ENCODE data around the gene LMOD3. TPM values are rescaled to one million over a fixed set of nuclear protein-coding genes. Genes with fewer than 3 reads are reported as not detected.

The LMOD3 gene
- total RNA-seq, 2 donors from 2014 or later = 0.33 TPM; not detected in 1

DNA sequence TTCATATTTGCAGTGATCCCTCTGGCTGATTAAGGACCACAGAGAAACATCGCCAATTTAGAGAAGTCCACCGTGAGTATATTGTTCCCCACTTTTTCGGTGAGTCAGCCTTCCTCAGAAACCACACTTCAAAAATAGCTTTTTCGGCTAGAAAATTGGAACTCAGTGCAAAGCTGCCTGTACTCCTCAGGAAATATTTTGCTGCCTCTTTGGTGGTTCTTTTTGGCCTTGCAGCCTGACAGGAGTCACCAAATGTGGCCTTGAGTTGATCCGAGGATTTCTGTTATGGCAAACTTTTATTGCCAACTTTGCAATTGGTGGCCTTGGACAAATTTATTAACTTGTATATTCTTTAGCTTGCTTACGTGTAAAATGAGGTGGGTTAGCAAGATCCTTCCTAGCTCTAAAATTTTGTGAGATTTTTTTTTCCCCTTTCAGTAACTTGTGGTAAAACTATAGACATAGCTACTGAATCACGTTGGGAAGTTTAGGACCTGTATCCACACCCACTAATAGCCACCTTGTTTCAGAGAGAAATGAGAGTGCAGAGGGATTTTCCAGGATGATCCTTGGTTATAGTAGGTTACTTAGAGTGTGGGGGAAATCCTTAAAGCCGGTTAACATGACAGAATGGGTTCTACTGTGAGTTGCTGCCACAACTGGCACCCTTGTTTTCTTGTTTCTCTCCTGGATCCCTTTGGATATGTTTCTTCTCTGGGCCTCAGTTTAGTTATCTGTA lies 27.8 kb downstream of the LMOD3 start:
- Histone ChIP-seq H3K27me3 (no peaks in the 10 kb centered on the region), H3K27ac (peak overlapping the region; percentile 47 to 76 (median 68)), H3K36me3 (replicated peaks in 1 of 2; ENCODE audit: insufficient read depth in 1 of 2, low read depth in 2 of 2) (no peaks in the 10 kb centered on the region), H3K9me3 (no peaks in the 10 kb centered on the region), H3K4me3 (no peak overlapping the region), H3K4me1 (peaks cover 76% of the 10 kb centered on the region)
- no peak for TF ChIP-seq POLR2A (IDR thresholded peaks at IDR 0.05)
- TF ChIP-seq, protein P1, sequence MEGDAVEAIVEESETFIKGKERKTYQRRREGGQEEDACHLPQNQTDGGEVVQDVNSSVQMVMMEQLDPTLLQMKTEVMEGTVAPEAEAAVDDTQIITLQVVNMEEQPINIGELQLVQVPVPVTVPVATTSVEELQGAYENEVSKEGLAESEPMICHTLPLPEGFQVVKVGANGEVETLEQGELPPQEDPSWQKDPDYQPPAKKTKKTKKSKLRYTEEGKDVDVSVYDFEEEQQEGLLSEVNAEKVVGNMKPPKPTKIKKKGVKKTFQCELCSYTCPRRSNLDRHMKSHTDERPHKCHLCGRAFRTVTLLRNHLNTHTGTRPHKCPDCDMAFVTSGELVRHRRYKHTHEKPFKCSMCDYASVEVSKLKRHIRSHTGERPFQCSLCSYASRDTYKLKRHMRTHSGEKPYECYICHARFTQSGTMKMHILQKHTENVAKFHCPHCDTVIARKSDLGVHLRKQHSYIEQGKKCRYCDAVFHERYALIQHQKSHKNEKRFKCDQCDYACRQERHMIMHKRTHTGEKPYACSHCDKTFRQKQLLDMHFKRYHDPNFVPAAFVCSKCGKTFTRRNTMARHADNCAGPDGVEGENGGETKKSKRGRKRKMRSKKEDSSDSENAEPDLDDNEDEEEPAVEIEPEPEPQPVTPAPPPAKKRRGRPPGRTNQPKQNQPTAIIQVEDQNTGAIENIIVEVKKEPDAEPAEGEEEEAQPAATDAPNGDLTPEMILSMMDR (IDR thresholded peaks at IDR 0.05) = no peak
- no peak for ATAC-seq
- 27 to 48% methylated on average over 8 of the region's 8 CpGs for WGBS, 2 donors
- DNase-seq = peak in 1 of 4 donors; percentile 30
- intact Hi-C loops (cut with DNase I) = no loop called here

DNA sequence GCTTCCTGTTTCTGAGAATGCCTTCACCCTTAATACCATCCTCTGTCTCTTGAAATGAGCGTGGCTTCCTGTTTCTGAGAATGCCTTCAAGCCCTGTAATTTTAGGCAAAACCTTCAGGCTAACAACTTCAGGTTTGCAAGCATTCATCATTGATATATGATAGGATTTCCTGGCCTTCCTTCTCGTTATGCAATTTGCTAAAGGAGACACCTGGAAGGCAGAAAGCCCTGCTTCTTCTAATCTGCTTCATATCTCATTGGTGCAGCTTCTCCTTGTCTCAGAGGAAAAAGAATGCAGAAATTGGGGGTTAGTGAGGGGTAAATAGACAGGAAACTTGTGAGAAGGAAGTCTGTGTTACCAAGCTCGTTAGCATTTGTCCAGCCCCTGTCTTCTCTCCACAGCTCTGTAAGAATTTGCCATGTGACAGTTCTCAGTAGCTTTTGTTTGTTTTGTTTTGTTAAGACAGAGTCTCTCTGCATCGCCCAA lies 30.3 kb downstream of the LMOD3 start:
- intact Hi-C loops (cut with DNase I) = no loop called here
- Histone ChIP-seq H3K9me3 (no peaks in the 10 kb centered on the region), H3K36me3 (replicated peaks in 1 of 2; ENCODE audit: insufficient read depth in 1 of 2, low read depth in 2 of 2) (no peaks in the 10 kb centered on the region), H3K4me1 (peaks cover 95% of the 10 kb centered on the region), H3K4me3 (no peak overlapping the region), H3K27me3 (no peaks in the 10 kb centered on the region), H3K27ac (peak overlapping the region in 3 of 4 donors; percentile 35 to 75 (median 50))
- no peak for TF ChIP-seq POLR2A (IDR thresholded peaks at IDR 0.05)
- TF ChIP-seq, protein P1 (IDR thresholded peaks at IDR 0.05) = no peak
- DNase-seq (no peak), ATAC-seq (no peak)
- 20 to 31% methylated on average over 4 of the region's 4 CpGs for WGBS, 2 donors

DNA sequence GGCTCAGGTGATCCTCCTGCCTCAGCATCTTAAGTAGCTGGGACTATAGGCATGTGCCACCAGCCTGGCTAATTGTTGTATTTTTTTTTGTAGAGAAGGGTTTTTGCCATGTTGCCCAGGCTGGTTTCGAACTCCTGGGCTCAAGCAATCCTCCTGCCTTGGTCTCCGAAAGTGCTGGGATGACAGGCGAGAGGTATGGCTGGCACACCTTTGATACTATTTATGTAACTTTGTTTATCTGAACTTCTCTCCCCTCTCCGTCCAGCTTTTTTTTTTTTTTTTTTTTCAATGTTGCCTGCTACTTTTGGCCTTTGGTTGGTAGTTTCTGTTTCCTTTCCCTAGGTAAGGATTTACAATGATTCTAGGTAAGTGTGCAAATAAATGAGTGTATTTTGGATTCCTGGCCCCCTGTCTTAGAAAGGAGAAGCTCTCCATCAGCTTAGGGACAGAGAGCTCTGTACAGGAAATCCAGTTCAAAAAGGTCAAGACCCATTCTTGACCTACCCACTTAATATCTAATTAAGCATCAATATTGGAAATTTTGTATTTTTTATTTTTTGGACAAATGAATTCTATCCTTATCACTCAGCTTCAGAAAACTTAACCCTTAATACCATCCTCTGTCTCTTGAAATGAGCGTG lies 30.9 kb downstream of the LMOD3 start:
- no peaks in the 10 kb centered on the region for H3K36me3 ChIP-seq (replicated peaks in 1 of 2; ENCODE audit: insufficient read depth in 1 of 2, low read depth in 2 of 2)
- intact Hi-C loops (cut with DNase I) = no loop called here
- no peak for ATAC-seq
- H3K27ac ChIP-seq = peak overlapping the region in 3 of 4 donors; percentile 35 to 75 (median 50)
- no peaks in the 10 kb centered on the region for H3K27me3 ChIP-seq
- WGBS, 2 donors = 30 to 43% methylated on average over 5 of the region's 5 CpGs
- no peak for TF ChIP-seq POLR2A (IDR thresholded peaks at IDR 0.05)
- TF ChIP-seq, protein P1 (IDR thresholded peaks at IDR 0.05) = no peak
- DNase-seq = no peak
- H3K4me1 ChIP-seq = peaks cover 97% of the 10 kb centered on the region
- H3K4me3 ChIP-seq = no peak overlapping the region
- H3K9me3 ChIP-seq = no peaks in the 10 kb centered on the region

DNA sequence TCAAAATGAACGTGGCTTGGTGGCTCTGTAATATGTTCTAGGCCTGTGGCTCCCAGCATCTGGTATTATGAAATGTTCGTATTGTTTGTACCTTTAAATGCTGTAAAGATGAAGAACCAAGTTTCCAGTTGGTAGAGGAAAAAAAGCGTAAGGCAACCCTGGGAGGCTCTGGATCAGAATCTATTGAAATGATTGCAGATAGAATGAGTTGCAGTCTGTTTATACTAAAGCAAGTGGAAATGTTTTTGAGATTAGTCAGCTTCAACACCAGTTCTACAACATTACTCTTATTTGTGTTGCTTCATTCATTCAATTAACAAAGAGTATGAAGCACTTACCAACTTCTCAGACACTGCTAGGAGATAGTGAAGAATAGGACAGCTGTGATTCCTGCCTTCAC lies 32.4 kb downstream of the LMOD3 start:
- intact Hi-C loops (cut with DNase I) = no loop called here
- WGBS, 2 donors = 43 to 46% methylated on average over 3 of the region's 3 CpGs
- Histone ChIP-seq H3K27me3 (no peaks in the 10 kb centered on the region), H3K27ac (peak overlapping the region in 3 of 4 donors; percentile 0 to 5 (median 3)), H3K9me3 (no peaks in the 10 kb centered on the region), H3K4me1 (peaks cover 94% of the 10 kb centered on the region), H3K36me3 (replicated peaks in 1 of 2; ENCODE audit: insufficient read depth in 1 of 2, low read depth in 2 of 2) (no peaks in the 10 kb centered on the region), H3K4me3 (no peak overlapping the region)
- TF ChIP-seq POLR2A (IDR thresholded peaks at IDR 0.05) = no peak
- TF ChIP-seq, protein P1 (IDR thresholded peaks at IDR 0.05) = no peak
- DNase-seq (no peak), ATAC-seq (no peak)
